Naive thymus-derived CD4-positive, alpha-beta T cell (primary cell): Measurements from ENCODE around the gene MYBPH. TPM values are rescaled to one million over a fixed set of nuclear protein-coding genes. Genes with fewer than 3 reads are reported as not detected.

Source experiments
- ATAC-seq: fragments of 150-1000 bp; cut with Tn5 transposase; 2 replicates; pipeline ENCODE4 v1.10.0; 2021; ENCODE audit warnings: mild to moderate bottlenecking, moderate library complexity
- CTCF ChIA-PET: fragments of 350-600 bp; sonication (Branson Sonifier 250); formaldehyde crosslinking; loops from one replicate; lab custom pipeline; 2021; ENCODE audit warnings: antibody characterized with exemption; lab: Charles Lee
- POLR2A ChIA-PET: fragments of 350-600 bp; sonication (Branson Sonifier 250); formaldehyde crosslinking; loops from one replicate; lab custom pipeline; 2021; ENCODE audit warnings: antibody characterized with exemption, inconsistent platforms; lab: Charles Lee
- DNase-seq, 9 donors: peaks; one replicate each; pipeline versions ENCODE4 v3.0.0 to v3.0.0-alpha.2; 2020 to 2022; ENCODE audit warnings: mixed read lengths in 1 of 9
- H3K27ac ChIP-seq: one replicate; pipeline ENCODE4 v1.7.0; 2013; ENCODE audit warnings: mild to moderate bottlenecking, low read depth, low read length, moderate library complexity
- H3K27me3 ChIP-seq, 2 donors: one replicate each; pipeline ENCODE4 v1.7.0; 2013; ENCODE audit warnings: low read length in 2 of 2, mild to moderate bottlenecking in 2 of 2, moderate library complexity in 2 of 2; ENCODE audit not compliant: control insufficient read depth in 2 of 2, insufficient read depth in 2 of 2
- H3K36me3 ChIP-seq, 3 experiments: 1 replicate in 2 of 3; 2 replicates in 1 of 3; pipeline ENCODE4 v1.7.0; 2013; ENCODE audit warnings: low read length in 3 of 3, mild to moderate bottlenecking in 3 of 3, moderate library complexity in 1 of 3; ENCODE audit not compliant: insufficient read depth in 3 of 3, control insufficient read depth in 2 of 3
- H3K4me1 ChIP-seq, 2 donors: one replicate each; pipeline ENCODE4 v1.7.0; 2013; ENCODE audit warnings: low read length in 2 of 2, mild to moderate bottlenecking in 2 of 2, moderate library complexity in 1 of 2; ENCODE audit not compliant: control insufficient read depth in 2 of 2, insufficient read depth in 2 of 2
- H3K4me3 ChIP-seq: 2 replicates; pipeline ENCODE4 v1.7.0; 2013; ENCODE audit warnings: mild to moderate bottlenecking, low read length
- H3K9me3 ChIP-seq, 3 experiments: 1 replicate in 2 of 3; 2 replicates in 1 of 3; pipeline ENCODE4 v1.7.0; 2013; ENCODE audit warnings: low read length in 3 of 3; ENCODE audit not compliant: control insufficient read depth in 2 of 3
- H3K27ac Mint-ChIP-seq, 9 donors: one replicate each; pipeline ENCODE4 v1.8.0; 2020 to 2022; ENCODE audit warnings: mixed read lengths in 9 of 9, mild to moderate bottlenecking in 8 of 9, moderate library complexity in 5 of 9, inconsistent platforms in 2 of 9
- H3K27me3 Mint-ChIP-seq, 5 donors: one replicate each; pipeline ENCODE4 v1.8.0; 2021 to 2022; ENCODE audit warnings: mixed read lengths in 5 of 5, mild to moderate bottlenecking in 1 of 5
- H3K36me3 Mint-ChIP-seq, 5 donors: one replicate each; pipeline ENCODE4 v1.8.0; 2020 to 2022; ENCODE audit warnings: mixed read lengths in 5 of 5, mild to moderate bottlenecking in 3 of 5, inconsistent platforms in 1 of 5
- H3K4me1 Mint-ChIP-seq, 7 donors: one replicate each; pipeline ENCODE4 v1.8.0; 2020 to 2022; ENCODE audit warnings: mixed read lengths in 7 of 7, mild to moderate bottlenecking in 3 of 7, inconsistent platforms in 1 of 7
- H3K4me3 Mint-ChIP-seq, 10 donors: one replicate each; pipeline ENCODE4 v1.8.0; 2020 to 2022; ENCODE audit warnings: mild to moderate bottlenecking in 10 of 10, mixed read lengths in 10 of 10, moderate library complexity in 6 of 10, inconsistent platforms in 2 of 10
- H3K9me3 Mint-ChIP-seq, 11 donors: one replicate each; pipeline ENCODE4 v1.8.0; 2020 to 2022; ENCODE audit warnings: mixed read lengths in 11 of 11, mild to moderate bottlenecking in 4 of 11, inconsistent platforms in 1 of 11, moderate library complexity in 1 of 11
- intact Hi-C, 2 donors: fragments of 100-400 bp; cut with micrococcal nuclease; formaldehyde crosslinking; loops; one replicate each; pipeline ENCODE4 v1.15.1; 2023
- polyA plus RNA-seq, 2 donors: library from polyadenylated mRNA; unstranded; fragments of 300-500 nt; fragmentation: Illumina TruSeq; gene quantifications; one replicate each; pipeline ENCODE4 v1.2.3, GENCODE V29; 2021
- total RNA-seq, 6 experiments: library from RNA in 5 of 6; stranded (reverse) in 5 of 6; gene quantifications; 1 replicate in 5 of 6; 2 replicates in 1 of 6; pipeline ENCODE4 v1.2.3 and lab custom pipeline; 2021 to 2026

MYBPH gene
- total and polyA plus RNA-seq, 7 experiments from 2014 or later: not detected

DNA sequence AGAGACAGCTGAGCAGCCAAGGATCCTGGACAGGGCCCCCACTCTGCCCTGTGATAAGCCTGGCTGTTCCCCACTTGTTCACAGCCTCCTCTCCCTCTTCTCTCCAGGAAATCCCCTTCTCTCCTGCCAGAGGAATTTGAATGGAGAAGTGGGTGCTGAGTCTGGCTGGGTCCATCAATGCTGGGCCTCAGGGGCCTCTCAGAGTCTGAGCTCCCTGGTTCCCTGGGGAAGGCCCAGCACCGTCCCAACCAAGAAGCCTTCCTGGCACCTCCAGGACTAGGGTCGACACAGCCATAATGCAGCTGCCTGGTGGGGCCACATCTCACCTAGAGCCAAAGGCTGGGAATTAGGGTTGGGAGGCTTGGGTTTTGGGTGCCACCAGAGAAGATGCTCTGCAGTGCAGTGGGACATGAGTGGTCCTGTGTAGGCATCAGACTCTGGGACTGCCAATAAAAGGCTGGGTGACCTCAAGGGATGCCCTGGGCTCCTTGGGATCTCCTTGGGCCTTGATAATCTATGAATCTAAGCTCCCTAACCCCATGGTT, 2.5 kb downstream of the MYBPH start:
- no peaks in the 10 kb centered on the region for H3K9me3 Mint-ChIP-seq
- ATAC-seq (no peak), DNase-seq (no peak)
- no peaks in the 10 kb centered on the region for H3K36me3 ChIP-seq
- peaks cover 0 to 4% (median 0%) of the 10 kb centered on the region in 7 donors for H3K4me1 Mint-ChIP-seq
- H3K9me3 ChIP-seq: no peaks in the 10 kb centered on the region
- no peaks in the 10 kb centered on the region for H3K36me3 Mint-ChIP-seq
- no peak overlapping the region for H3K27ac Mint-ChIP-seq
- no peak overlapping the region for H3K27ac ChIP-seq
- H3K4me3 Mint-ChIP-seq: no peak overlapping the region
- ChIA-PET CTCF (interaction anchor here (0.8 kb wide), 1 partner anchor 9 kb away, joined by 3 read pairs; no protein-coding TSS in a partner anchor), POLR2A (no interaction called here)
- no peak overlapping the region for H3K4me3 ChIP-seq
- H3K4me1 ChIP-seq: no peaks in the 10 kb centered on the region
- no peaks in the 10 kb centered on the region for H3K27me3 Mint-ChIP-seq
- no peaks in the 10 kb centered on the region for H3K27me3 ChIP-seq
- intact Hi-C loops: no loop called here

DNA sequence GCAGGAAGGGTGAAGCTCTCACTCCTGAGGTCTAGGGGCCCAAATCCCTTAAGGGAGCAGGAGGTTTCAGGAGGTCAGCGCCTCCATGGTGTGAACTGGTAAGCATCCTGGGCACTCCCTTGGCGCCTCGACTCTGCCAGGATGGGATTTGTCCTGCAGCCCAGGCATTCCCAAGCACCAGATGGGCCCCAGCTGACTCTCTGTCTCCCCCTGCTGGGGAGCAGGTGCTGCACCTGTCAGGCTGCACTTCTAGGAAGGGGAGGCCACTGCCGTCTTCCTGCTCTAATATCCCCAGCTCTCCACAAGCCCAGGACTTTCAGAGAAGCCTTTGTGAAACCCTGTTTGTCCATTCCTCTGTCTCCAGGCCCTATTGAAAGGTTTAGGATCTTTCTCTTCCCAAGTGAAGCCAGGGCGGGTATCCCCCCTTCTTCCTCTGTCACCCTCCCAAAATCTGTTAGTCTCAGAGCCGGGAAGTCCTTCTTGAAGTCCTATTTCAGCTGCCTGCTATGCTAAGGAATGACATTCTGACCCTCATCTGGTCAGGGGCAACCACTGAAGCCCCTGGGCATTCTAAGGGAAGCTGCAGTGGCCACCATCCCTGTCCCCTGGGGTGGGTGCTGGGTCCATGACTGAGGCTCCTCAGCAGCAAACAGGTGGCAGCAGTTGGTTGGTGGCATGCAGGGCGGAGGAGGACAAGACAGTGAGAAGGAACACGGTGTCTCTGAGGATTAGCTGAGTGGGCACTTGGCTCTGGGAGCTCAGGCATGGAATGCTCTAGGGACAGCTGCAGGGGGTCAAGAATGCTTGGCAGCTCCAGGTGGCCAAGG, 3.2 kb downstream of the MYBPH start:
- DNase-seq (peak in 6 of 9 donors; percentile 13 to 58 (median 32)), ATAC-seq (no peak)
- no peaks in the 10 kb centered on the region for H3K36me3 ChIP-seq
- POLR2A ChIA-PET: no interaction called here
- Mint-ChIP-seq H3K4me1 (peaks cover 0 to 4% (median 0%) of the 10 kb centered on the region in 7 donors), H3K27ac (no peak overlapping the region), H3K27me3 (no peaks in the 10 kb centered on the region), H3K4me3 (no peak overlapping the region), H3K36me3 (no peaks in the 10 kb centered on the region), H3K9me3 (no peaks in the 10 kb centered on the region)
- CTCF ChIA-PET: interaction anchor here (1.0 kb wide), 1 partner anchor 133 kb away, joined by 4 read pairs; no protein-coding TSS in a partner anchor
- H3K4me1 ChIP-seq: no peaks in the 10 kb centered on the region
- no peak overlapping the region for H3K27ac ChIP-seq
- intact Hi-C loops: loop anchor here in 1 of 2 donors (1.0 kb wide), 1 partner anchor 133 kb away; no protein-coding TSS in a partner anchor
- H3K9me3 ChIP-seq: no peaks in the 10 kb centered on the region
- H3K4me3 ChIP-seq: no peak overlapping the region
- H3K27me3 ChIP-seq: no peaks in the 10 kb centered on the region

DNA sequence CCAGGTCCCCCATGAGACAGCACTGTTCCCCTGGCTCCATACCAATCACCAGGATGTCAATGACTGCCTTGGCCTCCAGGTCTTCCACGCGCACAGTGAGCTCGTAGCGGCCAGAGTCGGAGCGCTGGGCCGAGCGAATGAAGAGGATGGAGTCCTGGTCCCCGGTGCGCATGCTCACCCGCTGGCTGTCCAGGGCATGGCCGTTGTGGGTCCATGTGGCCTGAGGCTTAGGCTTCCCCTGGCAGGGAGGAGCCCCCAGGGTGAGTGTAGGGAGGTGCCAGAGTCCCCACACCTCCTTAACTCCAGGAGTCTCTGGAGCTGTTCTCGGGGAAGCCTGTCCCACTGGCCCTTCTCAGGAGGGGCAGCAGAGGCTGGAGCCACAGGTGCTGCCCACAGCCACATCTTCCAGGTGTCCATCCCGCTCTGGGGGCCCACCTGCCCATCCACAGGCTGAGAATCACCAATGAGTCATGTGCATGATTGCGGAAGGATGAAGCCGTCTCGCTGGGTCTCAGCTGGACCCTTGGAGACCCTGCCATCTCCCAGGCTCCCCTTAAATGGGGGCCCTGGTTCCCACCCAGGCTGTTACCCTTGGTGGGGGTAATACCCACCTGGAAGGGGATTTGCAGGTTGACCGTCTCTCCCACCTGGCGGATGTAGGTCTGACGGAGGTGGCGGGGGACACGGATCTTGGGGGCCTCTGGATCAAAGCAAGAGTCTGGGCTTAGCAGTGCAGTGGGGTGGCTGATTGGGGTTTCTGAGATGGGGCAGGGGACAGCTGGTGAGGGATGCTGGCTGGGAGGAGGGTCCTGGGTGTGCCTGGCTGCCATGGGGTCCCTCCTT, 4.1 kb downstream of the MYBPH start:
- H3K4me1 Mint-ChIP-seq: peaks cover 0 to 4% (median 0%) of the 10 kb centered on the region in 7 donors
- DNase-seq (no peak), ATAC-seq (no peak)
- no peak overlapping the region for H3K4me3 ChIP-seq
- ChIA-PET CTCF (interaction anchor here (1.0 kb wide), 1 partner anchor 132 kb away, joined by 4 read pairs; no protein-coding TSS in a partner anchor), POLR2A (no interaction called here)
- no peaks in the 10 kb centered on the region for H3K27me3 Mint-ChIP-seq
- intact Hi-C loops: loop anchor here in 1 of 2 donors (1.0 kb wide), 1 partner anchor 132 kb away; no protein-coding TSS in a partner anchor
- H3K27me3 ChIP-seq: no peaks in the 10 kb centered on the region
- no peaks in the 10 kb centered on the region for H3K9me3 ChIP-seq
- H3K27ac ChIP-seq: no peak overlapping the region
- no peaks in the 10 kb centered on the region for H3K9me3 Mint-ChIP-seq
- no peaks in the 10 kb centered on the region for H3K36me3 ChIP-seq
- no peaks in the 10 kb centered on the region for H3K36me3 Mint-ChIP-seq
- no peaks in the 10 kb centered on the region for H3K4me1 ChIP-seq
- no peak overlapping the region for H3K4me3 Mint-ChIP-seq
- H3K27ac Mint-ChIP-seq: no peak overlapping the region

DNA sequence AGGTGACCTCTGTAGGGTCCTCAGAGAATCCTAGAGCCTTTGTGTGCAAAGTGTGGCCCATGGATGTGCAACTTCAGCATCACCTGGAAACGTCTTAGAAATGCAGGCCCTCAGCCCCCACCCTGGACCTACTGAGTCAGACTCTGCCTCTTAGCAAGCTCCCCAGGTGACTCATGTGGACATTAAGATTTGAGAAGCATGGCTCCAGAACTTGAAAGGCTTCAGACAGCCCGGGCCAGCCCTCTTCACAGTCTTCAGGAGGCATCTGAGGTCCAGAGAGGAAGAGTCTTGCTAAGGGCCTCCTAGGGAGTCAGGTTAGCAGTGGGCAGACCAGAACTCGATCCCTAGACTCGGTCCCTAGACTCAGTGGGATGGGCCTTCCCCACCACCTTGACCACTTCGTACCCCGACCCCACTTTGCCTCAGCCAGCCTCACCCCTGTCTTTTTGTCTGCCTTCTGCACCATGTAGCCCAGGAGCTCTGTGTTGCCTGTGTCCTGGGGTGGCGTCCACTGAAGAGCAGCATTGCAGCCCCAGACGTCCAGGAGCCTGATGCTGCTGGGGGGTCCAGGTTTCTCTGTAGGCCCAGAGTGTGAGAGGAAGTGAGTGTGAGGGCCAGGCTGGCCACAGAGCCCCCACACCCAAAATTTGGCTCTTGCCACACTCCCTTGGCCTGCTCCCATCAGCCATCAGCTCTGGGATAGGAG, 4.8 kb downstream of the MYBPH start:
- H3K36me3 ChIP-seq: no peaks in the 10 kb centered on the region
- H3K27me3 Mint-ChIP-seq: peaks cover 0 to 5% (median 0%) of the 10 kb centered on the region in 5 donors
- no peaks in the 10 kb centered on the region for H3K9me3 ChIP-seq
- H3K4me3 Mint-ChIP-seq: no peak overlapping the region
- H3K27me3 ChIP-seq: no peaks in the 10 kb centered on the region
- H3K4me1 Mint-ChIP-seq: peaks cover 0 to 4% (median 0%) of the 10 kb centered on the region in 7 donors
- no peaks in the 10 kb centered on the region for H3K9me3 Mint-ChIP-seq
- no peak overlapping the region for H3K27ac ChIP-seq
- no peak overlapping the region for H3K27ac Mint-ChIP-seq
- ChIA-PET CTCF (no interaction called here), POLR2A (no interaction called here)
- ATAC-seq: no peak
- H3K4me3 ChIP-seq: no peak overlapping the region
- intact Hi-C loops: no loop called here
- DNase-seq: no peak
- no peaks in the 10 kb centered on the region for H3K4me1 ChIP-seq
- H3K36me3 Mint-ChIP-seq: no peaks in the 10 kb centered on the region

DNA sequence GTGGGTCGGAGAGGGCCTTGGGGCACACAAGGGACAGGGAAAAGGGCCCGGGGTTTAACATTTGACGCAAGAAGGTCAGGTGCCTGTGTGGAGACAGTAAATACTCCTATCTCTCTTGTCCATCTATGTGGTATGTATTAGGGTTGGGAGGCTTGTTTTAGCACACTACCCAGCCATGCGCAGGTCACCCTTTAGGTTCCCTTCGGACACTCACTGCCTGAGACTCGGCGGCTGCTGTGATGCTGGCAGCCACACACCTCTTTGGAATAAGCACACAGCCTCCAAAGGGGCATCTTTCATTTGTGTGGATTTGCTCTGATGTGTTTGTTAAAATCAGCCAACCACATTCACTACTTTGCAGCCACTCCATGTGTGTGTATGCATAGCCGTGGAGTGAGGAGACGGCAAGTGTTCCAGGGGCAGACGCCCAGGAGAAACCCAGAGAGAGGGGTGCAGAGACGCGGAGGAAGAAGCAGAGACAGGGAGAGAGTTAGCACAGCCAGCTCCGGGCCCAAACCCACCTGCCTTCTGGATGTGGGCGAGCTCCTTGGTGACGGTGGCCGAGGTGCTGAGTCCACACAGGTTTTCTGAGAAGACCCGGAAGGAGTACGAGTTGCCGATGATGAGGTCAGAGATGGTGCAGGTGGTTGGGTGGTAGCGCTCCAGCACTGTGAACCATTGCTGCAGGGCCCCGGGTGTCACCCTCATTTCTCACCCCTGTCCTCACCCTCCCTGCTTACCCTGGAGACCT, 5.7 kb downstream of the MYBPH start:
- Mint-ChIP-seq H3K27me3 (peaks cover 0 to 9% (median 0%) of the 10 kb centered on the region in 5 donors), H3K36me3 (no peaks in the 10 kb centered on the region), H3K4me3 (no peak overlapping the region), H3K4me1 (peaks cover 0 to 4% (median 0%) of the 10 kb centered on the region in 7 donors), H3K27ac (no peak overlapping the region), H3K9me3 (no peaks in the 10 kb centered on the region)
- DNase-seq (no peak), ATAC-seq (no peak)
- Histone ChIP-seq H3K27me3 (no peaks in the 10 kb centered on the region), H3K36me3 (no peaks in the 10 kb centered on the region), H3K27ac (no peak overlapping the region), H3K4me3 (no peak overlapping the region), H3K9me3 (no peaks in the 10 kb centered on the region), H3K4me1 (no peaks in the 10 kb centered on the region)
- intact Hi-C loops: no loop called here
- POLR2A ChIA-PET: no interaction called here
- CTCF ChIA-PET: no interaction called here
